IPS-NIHi7 (cell line): ENCODE results near the gene RXRA.
A peak's percentile ranks its signal among the peaks of the same experiment; 100 is the strongest.

Experiments used
- DNase-seq: peaks from one replicate; pipeline ENCODE4 v3.0.0; 2012; ENCODE audit warnings: mixed read lengths; ENCODE audit errors: extremely low spot score

The RXRA gene

DNA sequence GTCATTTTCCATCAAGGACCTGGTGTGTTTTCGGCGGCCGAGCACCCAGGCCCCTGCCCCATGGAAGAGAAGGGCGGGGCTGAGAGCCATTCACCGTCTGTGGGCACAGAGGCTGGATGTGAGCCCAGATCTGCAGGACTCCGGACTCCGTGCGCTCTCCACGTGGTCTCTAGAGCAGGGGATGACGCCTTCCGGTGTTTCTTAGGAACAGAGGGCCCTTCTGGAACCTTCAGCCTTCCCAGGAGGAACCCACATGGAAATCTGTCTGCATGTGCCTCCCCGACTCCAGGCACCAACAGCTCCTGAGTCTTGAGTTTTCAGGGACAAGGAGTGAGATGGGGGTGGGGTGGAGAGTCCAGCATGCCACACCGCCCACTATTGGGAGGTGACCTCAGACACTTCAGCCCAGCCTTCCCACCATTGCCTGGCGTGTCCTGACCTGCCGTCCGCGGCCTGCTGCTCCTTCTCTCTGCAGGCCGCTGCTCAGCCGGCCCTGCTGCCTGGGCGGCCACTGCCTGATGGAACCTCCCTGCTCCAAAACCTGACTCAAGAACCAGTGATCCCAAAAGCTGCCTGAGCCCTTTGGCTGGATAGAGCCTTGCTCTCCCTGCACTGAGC lies 2.4 kb upstream of the RXRA start:
- peak; percentile 50 for DNase-seq

DNA sequence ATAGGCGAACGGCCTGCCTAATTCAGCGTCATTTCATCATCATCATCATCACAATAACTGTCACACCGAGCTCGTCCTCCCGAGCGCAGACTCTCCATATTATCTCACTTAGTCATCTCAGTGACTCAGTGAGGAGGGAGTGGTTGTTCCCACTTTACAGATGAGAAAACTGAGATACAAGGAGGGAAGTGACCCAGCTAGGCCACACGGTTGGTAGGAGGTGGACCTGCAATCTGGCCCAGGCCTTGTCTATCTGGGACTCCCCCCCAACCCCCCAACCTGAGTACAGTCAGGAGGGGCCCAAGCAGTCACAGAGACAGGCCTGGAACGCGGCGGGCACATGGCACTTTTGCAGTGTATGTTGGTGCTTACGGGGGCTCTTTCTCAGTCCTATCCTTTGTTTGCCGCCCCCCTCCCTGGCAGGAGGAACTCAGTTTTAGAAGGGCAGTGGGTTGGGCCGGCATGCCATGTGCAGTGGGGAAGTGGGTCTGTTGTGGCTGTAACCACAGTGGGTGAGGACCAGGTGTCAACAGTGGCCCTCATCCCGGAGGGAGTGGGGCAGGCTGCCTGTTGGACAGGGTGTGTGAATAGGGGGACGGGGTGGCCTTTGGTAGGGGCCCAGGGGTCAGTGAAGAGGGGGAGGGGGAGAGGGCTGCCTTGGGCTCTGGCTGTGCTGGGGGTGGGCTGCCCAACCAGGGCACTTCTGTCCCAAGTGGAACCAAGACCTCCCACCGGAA lies 1.7 kb upstream of the RXRA start:
- DNase-seq, result no peak

DNA sequence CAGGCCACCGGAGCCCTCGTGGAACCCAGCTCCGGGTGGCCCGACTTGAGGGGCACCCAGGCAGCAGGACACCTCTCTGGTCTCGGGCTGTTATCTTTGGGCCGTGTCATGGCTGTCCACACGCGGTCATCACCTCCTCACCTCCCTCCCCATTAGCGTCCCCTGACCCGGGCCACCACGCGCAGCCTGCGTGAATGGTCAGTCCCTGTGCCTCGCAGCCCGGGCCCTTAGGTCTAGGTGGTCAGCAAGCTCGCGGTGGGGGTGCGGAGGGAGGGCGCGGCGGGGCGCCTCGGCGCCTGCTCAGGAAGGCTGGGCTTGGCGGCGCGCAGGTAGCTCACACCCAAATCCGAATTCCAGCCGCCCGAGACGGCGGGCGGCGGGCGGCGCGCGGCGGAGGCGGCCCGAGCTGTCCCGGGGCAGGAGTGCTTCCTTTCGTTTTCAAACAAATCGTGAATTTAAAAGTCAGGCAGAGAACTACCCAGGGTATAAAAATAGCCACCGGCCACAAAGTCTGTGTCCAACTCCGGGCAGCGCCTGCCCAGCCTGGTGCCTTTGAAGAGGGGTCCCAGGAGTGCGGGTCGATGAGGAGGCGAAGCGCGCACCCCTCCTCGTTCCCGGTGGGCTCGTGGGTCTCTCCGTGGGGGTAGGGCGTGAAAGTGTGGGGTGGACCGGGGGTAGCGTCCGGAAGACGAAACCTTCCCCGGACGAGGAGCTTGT lies 1.0 kb upstream of the RXRA start:
- peak; percentile 59 for DNase-seq

DNA sequence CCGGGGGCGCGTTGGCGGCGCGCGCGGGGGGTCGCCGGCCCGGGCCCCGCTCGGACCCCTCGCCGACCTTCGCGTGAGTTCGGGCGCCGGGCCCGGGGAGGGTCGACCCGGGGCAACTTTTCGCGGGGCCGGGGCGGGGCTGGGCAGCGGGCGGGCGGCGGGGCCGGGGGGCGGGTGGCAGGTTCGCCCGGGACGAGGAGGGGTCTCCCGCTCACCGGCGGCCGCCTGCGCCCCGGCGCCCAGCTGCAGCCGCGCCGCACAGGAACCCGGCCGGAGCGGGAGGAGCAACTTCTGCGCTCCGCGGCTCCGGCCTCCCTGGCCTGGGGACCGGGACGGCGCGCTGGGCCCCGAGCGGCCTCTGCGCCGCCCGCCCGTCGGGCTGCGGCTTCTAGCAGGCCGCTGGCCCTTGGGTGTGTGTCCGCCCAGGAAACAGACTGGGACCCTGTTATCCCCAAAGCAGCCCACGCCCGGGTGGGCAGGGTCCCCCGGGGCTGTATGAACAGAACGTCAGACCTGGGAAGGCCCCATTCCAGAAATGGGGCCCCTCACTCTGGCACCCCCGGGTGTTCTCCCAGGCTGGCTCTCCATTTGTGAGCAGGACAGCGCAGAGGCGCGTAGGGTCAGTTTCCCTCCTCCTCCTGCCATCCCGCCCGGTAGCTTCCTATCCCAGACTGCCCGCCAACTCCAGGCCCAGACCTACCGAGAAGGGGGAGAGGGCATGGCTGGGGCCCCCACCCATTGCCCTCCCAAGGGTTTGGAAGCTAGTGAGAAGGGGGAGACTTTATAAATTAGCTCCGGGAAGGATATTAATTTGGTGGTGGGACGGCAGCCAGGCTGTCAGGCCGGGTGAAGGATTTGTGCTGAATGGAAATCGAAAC lies 708 bp downstream of the RXRA start:
- DNase-seq, result peak; percentile 56

DNA sequence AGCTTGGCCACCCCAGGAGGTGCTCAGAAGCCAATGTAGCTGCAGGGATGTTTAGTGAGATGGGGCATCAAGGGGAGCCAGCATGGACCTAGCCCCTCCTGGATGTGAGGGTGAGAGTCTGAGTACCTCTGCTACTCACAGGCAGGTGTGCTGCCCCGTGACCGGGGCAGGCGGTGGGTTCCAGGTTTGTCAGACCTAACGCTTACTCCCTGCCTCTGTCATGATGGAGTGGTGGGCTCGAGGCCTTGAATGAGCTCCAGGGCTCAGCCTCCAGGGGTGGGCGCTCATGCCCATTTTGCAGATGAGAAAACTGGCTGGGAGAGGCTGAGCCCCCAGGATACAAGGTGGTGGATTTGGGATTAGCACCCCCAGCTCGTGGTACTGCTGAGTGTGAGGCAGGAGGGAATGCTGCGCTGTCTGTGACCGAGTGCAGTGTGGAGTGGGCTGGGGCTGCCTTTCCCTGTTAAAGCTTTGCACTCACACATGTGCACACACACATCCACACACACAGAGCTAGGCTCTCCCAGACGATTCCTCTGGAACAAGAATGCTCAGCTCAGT lies 1.5 kb downstream of the RXRA start:
- DNase-seq, result no peak

DNA sequence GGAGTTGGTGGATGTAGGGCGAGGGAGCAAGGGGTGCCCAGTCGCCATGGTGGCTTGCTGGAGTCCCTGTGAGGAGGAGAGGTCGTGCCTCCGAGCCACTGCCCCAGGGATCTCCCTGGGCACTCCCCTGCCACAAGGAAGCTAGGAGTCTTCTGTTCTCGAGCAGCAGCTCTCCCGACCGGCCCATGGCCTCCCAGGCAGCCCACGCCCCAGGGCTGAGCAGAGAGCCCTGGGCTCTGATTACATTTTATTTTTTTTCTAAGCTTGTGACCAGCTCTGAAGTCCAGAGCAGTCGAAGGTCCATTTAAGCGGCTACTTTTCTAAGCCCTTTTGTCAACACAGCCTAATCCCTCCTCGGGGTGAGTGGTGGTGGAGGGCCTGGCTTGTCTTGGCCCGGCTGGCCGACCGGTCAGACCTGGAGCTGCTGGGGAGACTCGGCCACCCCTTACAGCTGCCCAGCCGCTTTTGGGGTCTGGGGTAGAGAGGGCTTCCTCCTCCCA lies 2.1 kb downstream of the RXRA start:
- no peak for DNase-seq

DNA sequence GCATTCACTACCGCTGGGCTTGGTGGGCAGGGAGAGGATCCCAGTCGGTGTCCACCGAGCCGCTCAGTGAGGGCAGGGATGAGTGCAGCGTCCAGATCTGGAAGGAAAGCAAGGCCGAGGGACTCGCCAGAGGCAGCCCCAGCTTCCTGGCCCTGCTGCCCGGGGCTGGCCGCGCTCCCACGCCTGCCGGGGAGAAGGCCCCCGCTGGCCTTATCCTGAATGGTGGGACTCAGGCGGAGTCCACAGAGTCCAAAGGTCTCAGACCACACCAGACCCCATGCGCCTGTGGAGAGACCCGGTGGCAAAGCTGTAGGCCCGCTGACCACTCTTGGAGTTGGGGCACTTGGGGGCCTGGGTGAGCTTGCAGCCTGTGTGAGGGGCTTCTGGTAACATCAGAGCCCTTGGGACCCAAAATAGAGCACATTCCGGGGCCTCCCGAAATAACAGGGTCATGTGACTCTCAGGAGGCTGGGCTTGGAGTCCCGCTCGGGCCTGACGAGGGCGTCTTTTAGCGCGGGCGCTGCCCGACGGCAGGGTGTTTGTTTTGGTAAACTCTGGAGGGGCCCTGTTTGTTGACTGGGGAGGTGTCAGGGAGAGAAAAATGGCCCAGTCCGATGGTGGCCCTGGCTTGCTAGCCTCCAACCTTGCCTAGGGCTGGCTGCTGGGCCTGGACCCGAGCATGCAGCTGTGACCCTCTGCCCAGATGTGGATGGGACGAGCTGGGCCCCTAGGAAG lies 2.8 kb downstream of the RXRA start:
- no peak for DNase-seq

DNA sequence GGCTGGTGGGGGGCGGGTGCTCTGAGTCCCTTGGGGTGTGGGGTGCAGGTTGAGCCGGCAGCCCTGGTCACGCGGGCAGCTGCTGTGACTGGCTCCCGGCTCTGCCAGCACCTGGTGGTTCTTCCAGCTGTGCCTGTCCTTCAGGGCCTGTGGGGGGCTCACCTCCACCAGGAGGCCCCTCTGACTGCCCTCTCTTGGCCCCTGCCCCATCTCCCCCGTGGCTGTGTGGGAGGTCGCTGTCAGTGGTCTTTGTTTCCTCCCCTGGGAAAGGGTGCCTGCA lies 3.3 kb downstream of the RXRA start:
- no peak for DNase-seq

DNA sequence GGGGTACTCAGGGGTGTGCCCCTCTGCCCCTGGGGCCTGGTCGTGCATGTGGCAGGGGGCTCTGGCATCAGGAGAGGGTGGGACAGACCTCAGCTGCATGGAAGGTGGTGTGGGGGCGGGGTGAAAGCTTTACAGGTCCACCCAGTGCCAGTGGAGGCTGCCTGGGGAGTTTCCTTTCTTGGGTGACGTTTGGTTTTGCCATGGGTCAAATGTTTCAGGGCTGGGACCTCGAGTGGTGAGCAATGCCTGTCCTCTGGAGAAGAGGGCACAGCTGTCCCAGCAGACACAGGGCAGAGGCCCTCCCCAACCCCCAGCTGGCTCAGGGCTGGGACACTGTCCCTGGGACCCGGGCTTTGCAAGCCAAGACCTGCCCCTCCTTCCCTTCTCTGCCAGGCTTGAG lies 3.6 kb downstream of the RXRA start:
- DNase-seq, result no peak

DNA sequence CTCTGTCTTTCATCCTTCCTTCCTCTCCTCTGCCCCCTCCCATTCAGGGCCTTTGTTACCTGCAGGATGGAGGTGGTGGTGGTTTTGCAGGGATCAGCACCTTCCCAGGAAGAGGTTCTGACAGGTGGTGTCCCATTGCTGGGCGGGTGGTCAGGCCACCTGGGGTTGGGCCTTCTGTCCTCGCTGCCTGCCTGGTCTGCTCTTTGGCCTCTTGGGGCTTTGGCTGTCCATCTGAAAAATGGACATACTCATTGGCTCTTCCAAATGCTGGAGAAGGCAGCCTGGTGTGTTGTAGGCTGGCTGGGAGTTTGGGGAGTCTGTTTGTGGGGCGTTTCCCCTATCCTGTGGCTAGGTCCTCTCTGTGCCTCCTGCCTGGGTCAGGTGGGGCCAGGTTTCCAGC lies 4.3 kb downstream of the RXRA start:
- DNase-seq, result no peak

DNA sequence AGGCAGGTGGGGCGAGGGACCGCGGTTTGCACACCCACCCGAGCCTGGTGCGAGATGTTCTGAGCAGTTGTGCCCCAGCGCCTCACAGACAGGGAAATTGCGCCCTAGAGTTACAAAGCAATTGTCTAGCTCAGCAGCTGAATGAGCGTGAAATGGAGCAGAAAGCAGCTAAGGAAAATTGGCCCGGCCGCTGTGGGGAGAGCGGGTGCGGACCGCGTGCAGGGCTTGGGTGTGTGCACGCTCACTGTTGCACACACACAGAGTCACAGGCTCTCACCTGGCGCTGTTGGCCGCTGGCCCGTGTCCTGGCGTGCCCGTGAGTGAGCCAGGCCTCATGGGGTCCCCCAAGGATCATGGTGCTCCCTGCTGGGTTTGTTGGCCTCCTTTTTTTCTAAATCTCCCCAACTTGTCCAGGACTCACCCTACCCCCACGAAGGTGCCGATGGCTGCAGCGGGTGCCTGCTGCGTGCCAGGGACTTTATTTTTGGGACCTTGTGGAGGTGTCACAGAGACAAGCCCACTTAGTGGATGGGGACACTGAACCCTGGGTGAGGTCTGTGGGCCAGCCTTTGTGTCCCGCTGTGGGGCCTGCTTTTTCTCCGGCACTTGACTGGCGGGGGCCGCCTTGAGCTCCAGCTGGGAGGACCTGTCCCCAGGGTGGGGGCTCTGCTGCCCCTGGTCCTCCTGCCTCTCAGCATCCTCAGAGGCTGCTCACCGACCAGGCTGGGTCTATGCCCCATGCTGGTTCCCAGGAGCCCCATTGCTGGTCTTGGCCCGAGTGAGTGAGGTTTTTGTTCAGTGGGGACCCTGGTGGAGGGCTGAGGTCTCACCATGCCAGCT lies 5.2 kb downstream of the RXRA start:
- DNase-seq, result no peak

DNA sequence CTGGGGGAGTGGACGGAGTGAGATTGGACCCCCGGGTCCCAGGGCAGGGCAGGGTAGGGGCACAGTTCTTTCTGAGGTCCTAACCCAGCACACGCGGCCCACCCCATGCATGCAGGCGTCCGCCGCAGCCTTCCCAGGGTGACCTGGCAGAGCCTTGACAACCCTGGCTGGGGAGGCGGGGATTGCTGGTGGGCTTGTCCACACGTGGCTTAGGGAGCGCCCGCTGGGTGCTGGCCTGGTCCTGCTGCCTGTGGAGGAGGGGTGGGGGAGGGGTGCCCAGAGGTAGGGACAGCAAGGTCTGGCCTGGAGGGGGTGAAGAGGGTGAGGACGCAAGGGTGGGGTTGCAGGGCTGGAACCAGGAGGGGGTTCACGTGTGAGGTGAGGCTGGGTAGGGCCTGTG lies 6.0 kb downstream of the RXRA start:
- no peak for DNase-seq

DNA sequence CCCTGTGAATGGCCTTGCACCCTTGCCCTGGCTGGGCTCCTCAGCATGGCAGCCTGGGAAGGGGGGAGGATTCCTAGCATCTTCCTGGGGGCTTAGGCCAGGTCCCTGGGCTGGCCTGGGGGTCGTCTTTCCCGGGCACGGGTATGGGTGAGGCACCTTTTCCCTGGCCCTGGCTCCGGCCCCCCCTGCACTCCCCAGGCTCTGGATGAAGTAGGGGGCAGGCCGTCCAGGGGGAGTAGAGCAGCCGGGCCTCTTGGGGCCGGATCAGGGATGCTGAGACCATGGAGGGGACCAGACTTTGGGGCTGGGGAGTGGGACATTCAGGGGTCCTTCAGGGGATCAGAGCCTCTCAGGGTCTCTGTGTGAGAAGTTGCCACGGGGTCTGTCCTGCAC lies 6.6 kb downstream of the RXRA start:
- DNase-seq, result no peak

DNA sequence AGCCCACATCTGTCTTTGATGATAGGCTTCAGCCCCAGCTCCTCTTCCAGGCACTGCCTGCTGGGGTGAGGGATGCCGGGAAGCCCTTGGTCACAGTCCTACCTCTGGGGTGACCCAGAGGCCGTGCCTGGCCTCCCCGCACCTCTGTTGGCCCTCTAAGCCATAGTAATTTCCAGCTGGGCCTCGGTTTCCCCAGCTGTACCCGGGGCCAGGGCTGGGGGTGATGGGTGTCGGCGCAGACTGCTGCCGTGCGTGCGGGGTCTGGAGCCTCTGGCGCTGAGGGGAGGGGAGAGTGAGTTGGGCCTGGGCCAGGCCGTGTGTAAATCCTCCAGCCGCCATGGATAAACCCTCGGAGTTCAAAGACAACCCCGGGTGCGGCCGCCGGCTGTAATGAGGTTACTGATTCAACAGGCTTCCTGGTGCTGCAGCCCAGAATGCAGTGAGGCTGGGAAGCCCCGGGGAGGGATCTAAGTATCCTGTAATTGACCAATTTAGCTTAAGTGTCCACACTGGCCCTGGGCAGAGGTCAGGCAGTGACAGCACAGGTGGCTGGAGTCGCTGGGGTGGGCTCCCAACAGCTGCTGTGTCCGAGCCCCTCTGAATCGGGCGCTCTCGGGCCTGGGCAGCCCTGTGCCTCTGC lies 7.1 kb downstream of the RXRA start:
- DNase-seq, result no peak

DNA sequence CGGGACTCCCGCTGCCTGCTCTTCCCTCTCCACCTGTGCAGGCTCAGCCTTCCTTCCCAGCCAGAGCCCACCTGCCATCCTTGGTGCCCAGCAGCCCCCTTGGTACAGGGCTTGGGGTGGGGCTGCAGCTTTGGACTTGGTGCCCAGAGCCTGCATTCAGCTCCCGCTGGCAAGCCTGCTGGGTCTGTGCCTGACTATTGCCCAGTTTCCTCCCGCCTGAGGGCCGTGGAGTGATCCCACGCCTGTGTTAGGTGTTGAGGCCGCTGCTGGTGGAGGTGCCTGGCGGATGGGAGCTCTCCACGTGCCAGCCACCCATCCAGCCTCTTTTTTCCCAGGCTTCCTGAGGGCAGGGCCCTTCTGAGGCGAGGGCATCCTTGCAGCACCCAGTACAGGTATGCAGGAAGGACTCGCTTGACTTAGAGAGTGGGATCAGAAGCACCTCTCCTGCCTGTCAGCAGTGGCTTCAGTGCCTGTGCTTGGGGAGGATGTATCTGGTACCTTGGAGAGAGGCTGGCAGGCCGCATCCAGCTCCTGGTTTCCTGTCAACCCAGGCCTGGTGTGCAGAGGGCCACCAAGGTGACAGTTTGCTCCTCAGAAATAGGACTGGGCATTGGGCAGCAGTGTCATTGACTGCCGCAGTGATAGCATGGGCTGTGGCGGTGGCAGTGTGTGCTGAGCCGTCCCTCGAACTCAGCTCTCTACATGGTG lies 7.8 kb downstream of the RXRA start:
- DNase-seq, result no peak

DNA sequence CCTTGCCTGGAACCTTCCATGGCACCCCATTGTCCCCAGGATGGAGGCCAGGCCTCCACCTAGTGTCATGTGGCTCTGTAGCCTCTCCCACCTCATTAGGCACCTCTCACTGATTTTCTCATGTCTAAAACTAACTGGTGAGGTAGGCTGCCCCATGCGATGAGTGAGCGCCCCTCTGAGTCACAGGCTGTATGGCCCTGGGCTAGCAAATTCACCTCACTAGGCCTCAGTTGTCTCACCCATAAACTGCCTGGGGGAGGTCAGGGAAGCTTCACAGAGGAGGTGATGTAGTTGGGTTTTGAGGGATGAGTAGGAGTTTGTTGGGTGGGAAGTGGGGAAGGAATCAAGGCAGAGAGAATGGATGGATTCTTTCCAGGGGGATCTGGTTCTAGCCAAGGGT lies 8.8 kb downstream of the RXRA start:
- DNase-seq, result no peak

DNA sequence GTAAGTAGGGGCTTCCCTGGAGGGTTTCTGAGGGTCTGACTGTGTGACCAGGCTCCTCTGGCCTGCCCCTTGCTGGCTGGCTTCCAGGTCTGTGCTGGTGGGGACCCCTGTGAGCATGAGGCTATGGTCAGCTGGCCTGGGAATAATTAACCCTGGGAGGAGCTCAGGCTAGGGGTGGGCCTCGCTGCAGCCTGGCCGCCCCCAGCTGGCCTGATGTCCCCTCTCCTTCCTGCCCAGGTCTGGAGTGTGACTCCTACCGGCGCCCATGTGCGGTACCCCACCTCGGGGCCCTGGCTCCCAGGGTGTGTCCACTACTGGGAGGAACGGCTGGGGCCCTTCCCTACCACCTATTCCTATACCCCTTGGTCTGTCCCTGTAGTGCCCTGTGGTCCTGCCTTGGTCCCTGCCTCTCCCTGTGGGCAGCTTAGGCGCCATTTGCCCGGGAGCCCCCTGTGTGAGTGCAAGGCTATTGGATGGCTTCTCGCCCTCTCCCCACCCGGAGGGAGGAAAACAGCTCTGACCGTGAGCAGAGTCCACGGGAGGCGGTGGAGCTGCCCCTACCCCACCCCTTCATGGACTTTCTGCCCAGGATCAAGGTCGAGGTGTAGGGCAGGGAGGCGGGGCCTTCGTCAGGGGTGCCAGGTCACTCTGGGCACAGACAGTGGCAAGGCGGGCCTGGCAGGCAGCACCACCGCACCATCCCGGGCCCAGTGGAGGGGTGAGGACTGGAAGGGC lies 9.4 kb downstream of the RXRA start:
- no peak for DNase-seq

DNA sequence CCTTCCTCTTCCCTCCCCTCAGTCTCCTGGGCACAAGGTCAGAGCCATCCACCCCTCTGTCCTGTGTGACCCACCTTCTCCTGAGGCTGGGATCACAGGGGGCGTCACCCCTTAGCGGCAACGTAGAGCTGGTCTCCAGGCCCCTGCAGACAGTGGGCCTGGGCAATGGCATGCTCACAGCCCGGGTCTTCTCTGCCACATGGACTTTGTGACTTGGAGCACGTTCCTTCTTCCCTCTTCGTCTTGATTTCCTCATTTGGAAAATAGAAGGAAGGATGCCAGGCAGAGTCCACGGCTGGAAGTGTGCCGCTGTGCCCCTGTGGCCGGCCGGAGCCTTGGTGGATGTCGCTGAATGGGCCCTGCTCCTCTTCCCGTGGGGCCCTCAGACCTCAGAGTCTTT lies 10.0 kb downstream of the RXRA start:
- no peak for DNase-seq
